ENCODE data around the gene TTC28. TPM values are rescaled to one million over a fixed set of nuclear protein-coding genes. Genes with fewer than 3 reads are reported as not detected.

TTC28 gene
- total and polyA plus RNA-seq, 2 donors (not counting 3 experiments of a cell fraction or from before 2014, with no cell fraction given) = 16.5 to 51.1 TPM

GRCh38 chr22:28093711-28094110, 585.9 kb downstream of the TTC28 start:
- DNase-seq (ENCODE audit: low read depth, low spot score) (no peak), FAIRE-seq (no peak)
- Histone ChIP-seq H4K20me1 (replicated peaks; ENCODE audit: control insufficient read depth, extremely low read depth, insufficient read depth, low read length) (no peaks in the 10 kb centered on the region), H3K9me3 (replicated peaks; ENCODE audit: control insufficient read depth, insufficient read depth, low read length) (no peaks in the 10 kb centered on the region), H2AFZ (ENCODE audit: low read depth, low read length) (no peak overlapping the region), H3K27ac (ENCODE audit: insufficient read depth, low read depth, low read length) (no peak overlapping the region), H3K4me1 (ENCODE audit: control insufficient read depth, extremely low read depth, insufficient read depth, low read length) (no peaks in the 10 kb centered on the region), H3K9me1 (replicated peaks; ENCODE audit: control insufficient read depth, extremely low read depth, insufficient read depth, low read length) (no peaks in the 10 kb centered on the region), H3K9ac (replicated peaks; ENCODE audit: extremely low read depth, insufficient read depth, low read length) (no peak overlapping the region), H3K4me2 (ENCODE audit: insufficient read depth, low read length) (no peak overlapping the region), H3K27me3 (ENCODE audit: control insufficient read depth in 2 of 2, insufficient read depth in 2 of 2, low read length in 2 of 2) (no peaks in the 10 kb centered on the region), H3K36me3 (ENCODE audit: control insufficient read depth in 2 of 2, extremely low read depth in 1 of 2, insufficient read depth in 2 of 2, low read length in 2 of 2) (peaks cover 0 to 8% of the 10 kb centered on the region in 2 experiments), H3K4me3 (replicated peaks in 1 of 3; ENCODE audit: insufficient read depth in 1 of 3, low read depth in 1 of 3, low read length in 3 of 3) (no peak overlapping the region), H3K79me2 (ENCODE audit: control insufficient read depth, insufficient read depth, low read length) (no peaks in the 10 kb centered on the region)
- intact Hi-C loops (cut with micrococcal nuclease) (no loop called here), dilution Hi-C loops (cut with MboI; ENCODE audit: extremely low pct_ligation_motif_present, low sequenced_read_pairs) (no loop called here)
- ChIA-PET CTCF (interaction anchor here (1.4 to 5.0 kb wide), 3 partner anchors 19 to 73 kb away, joined by 3 to 20 read pairs (median 4); no protein-coding TSS in a partner anchor), POLR2A (no interaction called here)
- TF ChIP-seq POLR2A (IDR thresholded peaks at IDR 0.05; ENCODE audit: low read depth, low read length) (no peak), FOS (IDR thresholded peaks at IDR 0.05; ENCODE audit: borderline replicate concordance, insufficient read depth, low read length) (no peak), CTCF (IDR thresholded peaks at IDR 0.05; ENCODE audit: extremely low read depth in 1 of 2, insufficient read depth in 1 of 2, low read depth in 1 of 2, low read length in 2 of 2) (no peak), MAX (IDR thresholded peaks at IDR 0.05; ENCODE audit: insufficient read depth, insufficient read length) (no peak), MYC (IDR thresholded peaks at IDR 0.05; ENCODE audit: low read depth, low read length) (no peak), EZH2 (IDR thresholded peaks at IDR 0.05; ENCODE audit: borderline replicate concordance, low read depth, low read length, severe bottlenecking) (no peak), POLR2AphosphoS5 (IDR thresholded peaks at IDR 0.05; ENCODE audit: insufficient read depth, low read depth, low read length) (no peak), GATA2 (IDR thresholded peaks at IDR 0.05; ENCODE audit: insufficient read depth, insufficient read length, low read depth, low read length) (no peak), JUN (IDR thresholded peaks at IDR 0.05; ENCODE audit: borderline replicate concordance, insufficient read depth, insufficient read length, low read depth) (no peak)
- no TSS peak for BruUV-seq (replicated peaks)

All from endothelial cell of umbilical vein (primary cell).